ENCODE data around the gene TNFAIP8L3.

The TNFAIP8L3 gene

GRCh38 chr15:51054535-51054934 lies 40.2 kb downstream of the TNFAIP8L3 start:
- in situ Hi-C loops (cut with MboI; ENCODE audit: low pct_unique_long_range_greater_than_20kb, low sequenced_read_pairs, unreplicated experiment) = no loop called here

GRCh38 chr15:51053571-51053970 lies 41.1 kb downstream of the TNFAIP8L3 start:
- in situ Hi-C loops (cut with MboI; ENCODE audit: low pct_unique_long_range_greater_than_20kb, low sequenced_read_pairs, unreplicated experiment) = no loop called here
- no peak for DNase-seq (ENCODE audit: low spot score)

More at GRCh38 chr15:51054535-51054934, 40.2 kb downstream of the TNFAIP8L3 start:
- DNase-seq (ENCODE audit: low spot score) = no peak
- TF ChIP-seq CTCF (IDR thresholded peaks at IDR 0.05; ENCODE audit: extremely low read depth, insufficient read depth, missing control alignments) = no peak

GRCh38 chr15:51051776-51052175 lies 42.9 kb downstream of the TNFAIP8L3 start:
- in situ Hi-C loops (cut with MboI; ENCODE audit: low pct_unique_long_range_greater_than_20kb, low sequenced_read_pairs, unreplicated experiment) = no loop called here
- no peak for DNase-seq (ENCODE audit: low spot score)
- TF ChIP-seq CTCF (IDR thresholded peaks at IDR 0.05; ENCODE audit: extremely low read depth, insufficient read depth, missing control alignments) = no peak

More at GRCh38 chr15:51053571-51053970, 41.1 kb downstream of the TNFAIP8L3 start:
- TF ChIP-seq CTCF (IDR thresholded peaks at IDR 0.05; ENCODE audit: extremely low read depth, insufficient read depth, missing control alignments) = no peak

- no peak for DNase-seq (ENCODE audit: low spot score)
- in situ Hi-C loops (cut with MboI; ENCODE audit: low pct_unique_long_range_greater_than_20kb, low sequenced_read_pairs, unreplicated experiment) = no loop called here
- no peak for TF ChIP-seq CTCF (IDR thresholded peaks at IDR 0.05; ENCODE audit: extremely low read depth, insufficient read depth, missing control alignments)
Measured at GRCh38 chr15:51049081-51049480, 45.6 kb downstream of the TNFAIP8L3 start.

GRCh38 chr15:51048308-51048707 lies 46.4 kb downstream of the TNFAIP8L3 start:
- no peak for DNase-seq (ENCODE audit: low spot score)
- in situ Hi-C loops (cut with MboI; ENCODE audit: low pct_unique_long_range_greater_than_20kb, low sequenced_read_pairs, unreplicated experiment) = no loop called here
- no peak for TF ChIP-seq CTCF (IDR thresholded peaks at IDR 0.05; ENCODE audit: extremely low read depth, insufficient read depth, missing control alignments)

- in situ Hi-C loops (cut with MboI; ENCODE audit: low pct_unique_long_range_greater_than_20kb, low sequenced_read_pairs, unreplicated experiment) = no loop called here
- DNase-seq (ENCODE audit: low spot score) = no peak
- no peak for TF ChIP-seq CTCF (IDR thresholded peaks at IDR 0.05; ENCODE audit: extremely low read depth, insufficient read depth, missing control alignments)
Measured at GRCh38 chr15:51046799-51047449, 47.8 kb downstream of the TNFAIP8L3 start.

All from GM13977 (cell line).